ENCODE measurements around the gene GPR148.

- no peak for TF ChIP-seq POLR2A (IDR thresholded peaks at IDR 0.05)
- no peak for TF ChIP-seq CTCF (IDR thresholded peaks at IDR 0.05)
These were observed 25.9 kb downstream of the GPR148 start for GRCh38 chr2:130754811-130755210.
